ENCODE measurements around the gene HIGD1B.

DNA sequence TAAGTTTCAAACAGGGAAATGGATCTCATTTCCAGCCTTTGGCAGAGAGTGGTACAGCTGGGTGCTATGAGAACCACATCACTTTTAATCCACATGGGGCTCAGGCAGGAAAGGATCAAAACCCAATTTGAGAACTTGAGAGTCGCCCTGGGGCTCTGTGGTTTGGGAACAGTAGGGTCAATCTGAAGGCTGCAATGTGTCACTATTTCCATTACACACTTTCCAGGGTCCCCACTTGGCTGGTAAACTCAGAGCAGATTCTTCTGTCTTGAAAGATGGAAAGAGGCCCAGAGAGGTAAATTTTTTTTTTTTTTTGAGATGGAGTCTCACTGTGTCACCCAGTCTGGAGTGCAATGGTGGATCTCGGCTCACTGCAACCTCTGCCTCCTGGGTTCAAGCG is 6.7 kb upstream of the HIGD1B start:
- no peak for TF ChIP-seq EZH2 (IDR thresholded peaks at IDR 0.05)
- TF ChIP-seq POLR2AphosphoS5 (IDR thresholded peaks at IDR 0.05; ENCODE audit: borderline replicate concordance, low read depth, low read length): no peak
- TF ChIP-seq FOXP2 (optimal IDR thresholded peaks at IDR 0.05; ENCODE audit: control extremely low read depth, extremely low read length, insufficient read depth): no peak
